BE2C (cell line): Measurements from ENCODE around the gene IGFLR1.

Experiments used
- DNase-seq: peaks from one replicate; pipeline ENCODE4 v3.0.0-alpha.2; 2020
- H3K27me3 ChIP-seq: fragments of 250-450 bp; sonication (Bioruptor Pico); 2 replicates; pipeline ENCODE4 v1.5.1; 2020; ENCODE audit warnings: mild to moderate bottlenecking
- H3K36me3 ChIP-seq: fragments of 250-450 bp; sonication (Bioruptor Pico); 2 replicates; pipeline ENCODE4 v1.5.1; 2020; ENCODE audit warnings: mild to moderate bottlenecking
- H3K4me1 ChIP-seq: fragments of 250-450 bp; sonication (Bioruptor Pico); 2 replicates; pipeline ENCODE4 v1.5.1; 2020
- H3K4me3 ChIP-seq: 2 replicates; pipeline ENCODE4 v1.5.1; 2011; ENCODE audit warnings: low read depth, low read length
- H3K9me3 ChIP-seq: fragments of 250-450 bp; sonication (Bioruptor Pico); 2 replicates; pipeline ENCODE4 v1.5.1; 2020
- TF ChIP-seq, protein P1 (sequence below): IDR thresholded peaks from 2 replicates; pipeline ENCODE4 v1.5.1; 2012; ENCODE audit warnings: mild to moderate bottlenecking, low read depth, low read length

IGFLR1 gene

DNA sequence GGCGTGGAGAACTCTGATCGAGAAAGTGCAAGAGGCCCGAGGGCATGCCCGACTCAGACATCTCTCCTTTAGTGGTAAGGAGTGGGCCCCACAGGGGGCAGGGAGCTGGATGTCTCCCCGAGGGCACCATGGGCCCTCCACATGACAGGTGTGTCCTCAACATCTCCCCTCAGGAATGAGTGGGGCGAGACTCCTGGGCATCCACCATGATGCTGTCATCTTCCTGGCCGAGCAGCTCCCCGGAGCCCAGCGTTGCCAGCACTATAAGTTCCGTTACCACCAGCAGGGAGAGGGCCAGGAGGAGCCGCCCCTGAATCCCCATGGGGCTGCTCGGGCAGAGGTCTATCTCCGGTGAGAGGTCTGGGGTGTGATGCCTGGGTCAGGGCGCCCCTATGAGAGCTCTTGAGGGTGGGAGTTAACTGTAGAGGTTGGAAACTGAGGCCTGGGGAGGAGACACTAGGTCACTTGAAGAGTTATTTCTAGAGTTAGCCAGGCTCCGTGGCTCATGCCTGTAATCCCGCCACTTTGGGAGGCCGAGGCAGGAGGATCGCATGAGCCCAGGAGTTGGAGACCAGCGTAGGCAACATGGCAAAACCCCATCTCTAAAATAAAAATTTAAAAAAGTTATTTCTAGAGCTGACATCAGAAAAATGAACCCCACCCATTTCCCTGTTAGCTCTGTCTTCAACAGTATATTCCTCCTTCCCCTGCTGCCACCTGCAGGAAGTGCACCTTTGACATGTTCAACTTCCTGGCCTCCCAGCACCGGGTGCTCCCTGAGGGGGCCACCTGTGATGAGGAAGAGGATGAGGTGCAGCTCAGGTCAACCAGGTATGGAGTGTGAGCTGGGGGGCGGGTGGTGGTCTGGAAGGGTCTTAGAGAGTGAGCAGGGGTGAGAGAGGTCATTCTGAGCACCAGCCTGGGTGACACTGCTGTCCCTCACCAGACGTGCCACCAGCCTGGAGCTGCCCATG lies 5.1 kb downstream of the IGFLR1 start:
- no peaks in the 10 kb centered on the region for H3K27me3 ChIP-seq
- peaks cover 53% of the 10 kb centered on the region for H3K36me3 ChIP-seq
- H3K4me3 ChIP-seq = no peak overlapping the region
- no peak for DNase-seq
- no peaks in the 10 kb centered on the region for H3K9me3 ChIP-seq
- H3K4me1 ChIP-seq = no peaks in the 10 kb centered on the region
- TF ChIP-seq, protein P1, sequence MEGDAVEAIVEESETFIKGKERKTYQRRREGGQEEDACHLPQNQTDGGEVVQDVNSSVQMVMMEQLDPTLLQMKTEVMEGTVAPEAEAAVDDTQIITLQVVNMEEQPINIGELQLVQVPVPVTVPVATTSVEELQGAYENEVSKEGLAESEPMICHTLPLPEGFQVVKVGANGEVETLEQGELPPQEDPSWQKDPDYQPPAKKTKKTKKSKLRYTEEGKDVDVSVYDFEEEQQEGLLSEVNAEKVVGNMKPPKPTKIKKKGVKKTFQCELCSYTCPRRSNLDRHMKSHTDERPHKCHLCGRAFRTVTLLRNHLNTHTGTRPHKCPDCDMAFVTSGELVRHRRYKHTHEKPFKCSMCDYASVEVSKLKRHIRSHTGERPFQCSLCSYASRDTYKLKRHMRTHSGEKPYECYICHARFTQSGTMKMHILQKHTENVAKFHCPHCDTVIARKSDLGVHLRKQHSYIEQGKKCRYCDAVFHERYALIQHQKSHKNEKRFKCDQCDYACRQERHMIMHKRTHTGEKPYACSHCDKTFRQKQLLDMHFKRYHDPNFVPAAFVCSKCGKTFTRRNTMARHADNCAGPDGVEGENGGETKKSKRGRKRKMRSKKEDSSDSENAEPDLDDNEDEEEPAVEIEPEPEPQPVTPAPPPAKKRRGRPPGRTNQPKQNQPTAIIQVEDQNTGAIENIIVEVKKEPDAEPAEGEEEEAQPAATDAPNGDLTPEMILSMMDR = peak; percentile 28

DNA sequence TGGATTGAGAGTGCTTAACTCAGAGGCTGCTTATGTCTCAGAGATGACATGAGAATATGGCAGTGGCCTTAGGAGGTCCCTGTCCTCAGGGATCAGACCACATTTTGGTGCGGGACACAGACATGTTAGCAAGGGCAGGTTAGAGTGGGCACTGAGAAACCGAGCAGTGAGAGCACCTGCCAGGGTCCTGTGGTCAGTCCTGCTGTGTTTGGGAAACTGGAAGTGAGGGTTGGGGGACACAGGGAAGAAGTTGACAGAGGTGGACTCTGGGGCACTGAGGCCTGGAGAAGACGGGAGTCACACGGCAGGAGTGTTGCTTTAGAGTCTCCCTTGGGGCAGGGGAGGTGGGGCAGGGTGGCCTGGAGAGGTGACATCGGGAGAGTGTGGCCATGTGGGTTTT lies 7.4 kb downstream of the IGFLR1 start:
- no peaks in the 10 kb centered on the region for H3K9me3 ChIP-seq
- no peaks in the 10 kb centered on the region for H3K4me1 ChIP-seq
- TF ChIP-seq, protein P1 = no peak
- DNase-seq = no peak
- H3K4me3 ChIP-seq = no peak overlapping the region
- no peaks in the 10 kb centered on the region for H3K27me3 ChIP-seq
- peaks cover 76% of the 10 kb centered on the region for H3K36me3 ChIP-seq

DNA sequence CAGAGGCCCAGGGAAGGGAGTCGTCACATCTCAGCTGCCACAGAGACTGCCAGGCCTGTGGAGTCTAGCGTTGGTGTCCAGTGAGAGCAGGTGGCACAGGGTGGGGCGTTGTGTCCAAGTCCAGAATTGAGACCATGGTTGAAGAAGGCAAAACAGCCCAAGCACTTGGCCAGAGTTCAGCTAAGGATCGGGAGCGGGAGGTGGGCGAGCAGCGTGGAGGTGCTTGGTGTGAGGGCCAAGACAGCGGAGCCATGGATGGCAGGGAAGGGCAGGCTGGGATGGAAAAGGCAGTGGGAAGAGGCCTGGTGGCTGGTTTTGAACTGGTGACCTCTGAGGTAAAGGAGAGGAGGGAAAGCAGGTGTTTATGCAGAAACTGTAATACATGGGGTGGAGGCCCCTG lies 8.0 kb downstream of the IGFLR1 start:
- TF ChIP-seq, protein P1 = no peak
- H3K27me3 ChIP-seq = no peaks in the 10 kb centered on the region
- no peak for DNase-seq
- no peak overlapping the region for H3K4me3 ChIP-seq
- H3K36me3 ChIP-seq = peaks cover 82% of the 10 kb centered on the region
- H3K4me1 ChIP-seq = no peaks in the 10 kb centered on the region
- H3K9me3 ChIP-seq = no peaks in the 10 kb centered on the region

DNA sequence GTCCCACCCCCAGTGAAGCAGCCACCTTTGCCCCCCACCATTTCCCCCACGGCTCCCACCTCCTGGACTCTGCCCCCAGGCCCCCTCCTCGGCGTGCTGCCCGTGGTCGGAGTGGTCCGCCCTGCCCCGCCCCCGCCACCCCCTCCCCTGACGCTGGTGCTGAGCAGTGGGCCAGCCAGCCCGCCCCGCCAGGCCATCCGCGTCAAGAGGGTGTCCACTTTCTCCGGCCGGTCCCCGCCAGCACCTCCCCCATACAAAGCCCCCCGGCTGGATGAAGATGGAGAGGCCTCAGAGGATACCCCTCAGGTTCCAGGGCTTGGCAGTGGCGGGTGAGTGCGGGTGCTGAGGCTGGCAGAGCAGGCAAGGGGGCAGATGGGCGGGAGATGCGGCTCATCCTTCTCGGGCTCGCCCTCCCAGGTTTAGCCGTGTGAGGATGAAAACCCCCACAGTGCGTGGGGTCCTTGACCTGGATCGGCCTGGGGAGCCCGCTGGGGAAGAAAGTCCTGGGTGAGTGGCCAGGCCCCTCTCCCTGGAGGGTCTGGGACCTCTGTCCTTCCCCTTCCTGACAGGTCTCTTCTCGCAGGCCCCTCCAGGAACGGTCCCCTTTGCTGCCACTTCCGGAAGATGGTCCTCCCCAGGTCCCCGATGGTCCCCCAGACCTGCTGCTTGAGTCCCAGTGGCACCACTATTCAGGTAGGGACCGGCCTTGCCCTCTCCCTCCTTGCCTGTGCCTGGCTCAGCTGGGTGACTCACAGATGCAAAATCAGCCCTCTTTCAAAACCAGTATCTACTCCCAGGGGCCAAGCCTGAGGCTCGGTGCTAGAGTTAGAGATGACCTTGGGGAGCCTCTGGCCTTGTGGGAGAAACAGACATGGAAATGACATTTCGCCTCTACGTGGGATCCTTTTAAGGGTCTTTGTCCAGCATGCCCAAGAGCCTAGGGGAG lies 8.8 kb downstream of the IGFLR1 start:
- Histone ChIP-seq H3K4me3 (no peak overlapping the region), H3K4me1 (no peaks in the 10 kb centered on the region), H3K9me3 (no peaks in the 10 kb centered on the region), H3K27me3 (no peaks in the 10 kb centered on the region), H3K36me3 (peaks cover 90% of the 10 kb centered on the region)
- no peak for DNase-seq
- TF ChIP-seq, protein P1 = no peak

DNA sequence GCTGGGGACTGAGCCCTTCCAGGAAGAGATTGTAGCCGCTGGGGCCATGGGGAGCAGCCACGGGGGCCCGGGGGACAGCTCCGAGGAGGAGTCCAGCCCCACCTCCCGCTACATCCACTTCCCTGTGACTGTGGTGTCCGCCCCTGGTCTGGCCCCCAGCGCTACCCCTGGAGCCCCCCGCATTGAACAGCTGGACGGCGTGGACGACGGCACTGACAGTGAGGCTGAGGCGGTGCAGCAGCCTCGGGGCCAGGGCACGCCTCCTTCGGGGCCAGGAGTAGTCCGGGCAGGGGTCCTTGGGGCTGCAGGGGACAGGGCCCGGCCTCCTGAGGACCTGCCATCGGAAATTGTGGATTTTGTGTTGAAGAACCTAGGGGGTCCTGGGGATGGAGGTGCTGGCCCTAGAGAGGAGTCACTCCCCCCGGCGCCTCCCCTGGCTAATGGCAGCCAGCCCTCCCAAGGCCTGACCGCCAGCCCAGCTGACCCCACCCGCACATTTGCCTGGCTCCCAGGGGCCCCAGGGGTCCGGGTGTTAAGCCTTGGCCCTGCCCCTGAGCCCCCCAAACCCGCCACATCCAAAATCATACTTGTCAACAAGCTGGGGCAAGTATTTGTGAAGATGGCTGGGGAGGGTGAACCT lies 9.6 kb downstream of the IGFLR1 start:
- DNase-seq = no peak
- Histone ChIP-seq H3K4me3 (no peak overlapping the region), H3K36me3 (peaks cover 90% of the 10 kb centered on the region), H3K4me1 (no peaks in the 10 kb centered on the region), H3K9me3 (no peaks in the 10 kb centered on the region), H3K27me3 (no peaks in the 10 kb centered on the region)
- TF ChIP-seq, protein P1 = no peak
